ENCODE data around the gene MAN1C1.

The MAN1C1 gene

GRCh38 chr1:25673962-25674806, 57.6 kb downstream of the MAN1C1 start:
- H3K36me3 ChIP-seq (ENCODE audit: insufficient read depth, low read length): no peaks in the 10 kb centered on the region
- no peak overlapping the region for H3K27ac ChIP-seq (ENCODE audit: low read depth, low read length)
- peaks cover 31% of the 10 kb centered on the region for H3K27me3 ChIP-seq (ENCODE audit: insufficient read depth, low read length)
- H2AFZ ChIP-seq (ENCODE audit: low read length, unreplicated experiment): no peak overlapping the region
- H3K79me2 ChIP-seq (ENCODE audit: control insufficient read depth, insufficient read depth, low read length, unreplicated experiment): no peaks in the 10 kb centered on the region
- no peaks in the 10 kb centered on the region for H3K4me1 ChIP-seq (ENCODE audit: control insufficient read depth, insufficient read depth, low read length, unreplicated experiment)
- no peak overlapping the region for H3K4me3 ChIP-seq (ENCODE audit: low read depth, low read length)

GRCh38 chr1:25674807-25675084, 58.2 kb downstream of the MAN1C1 start:
- Histone ChIP-seq H3K4me3 (ENCODE audit: low read depth, low read length) (no peak overlapping the region), H3K36me3 (ENCODE audit: insufficient read depth, low read length) (no peaks in the 10 kb centered on the region)

GRCh38 chr1:25675729-25676476, 59.3 kb downstream of the MAN1C1 start:
- Histone ChIP-seq H3K27ac (ENCODE audit: low read depth, low read length) (no peak overlapping the region), H3K4me3 (ENCODE audit: low read depth, low read length) (no peak overlapping the region), H3K79me2 (ENCODE audit: control insufficient read depth, insufficient read depth, low read length, unreplicated experiment) (no peaks in the 10 kb centered on the region), H2AFZ (ENCODE audit: low read length, unreplicated experiment) (no peak overlapping the region), H3K36me3 (ENCODE audit: insufficient read depth, low read length) (no peaks in the 10 kb centered on the region), H3K4me1 (ENCODE audit: control insufficient read depth, insufficient read depth, low read length, unreplicated experiment) (no peaks in the 10 kb centered on the region), H3K27me3 (ENCODE audit: insufficient read depth, low read length) (peaks cover 35% of the 10 kb centered on the region)

More at GRCh38 chr1:25674807-25675084, 58.2 kb downstream of the MAN1C1 start:
- H2AFZ ChIP-seq (ENCODE audit: low read length, unreplicated experiment): no peak overlapping the region
- no peaks in the 10 kb centered on the region for H3K79me2 ChIP-seq (ENCODE audit: control insufficient read depth, insufficient read depth, low read length, unreplicated experiment)
- peaks cover 35% of the 10 kb centered on the region for H3K27me3 ChIP-seq (ENCODE audit: insufficient read depth, low read length)
- H3K4me1 ChIP-seq (ENCODE audit: control insufficient read depth, insufficient read depth, low read length, unreplicated experiment): no peaks in the 10 kb centered on the region
- H3K27ac ChIP-seq (ENCODE audit: low read depth, low read length): no peak overlapping the region

GRCh38 chr1:25676488-25676887, 59.9 kb downstream of the MAN1C1 start:
- no peak overlapping the region for H2AFZ ChIP-seq (ENCODE audit: low read length, unreplicated experiment)
- no peak overlapping the region for H3K27ac ChIP-seq (ENCODE audit: low read depth, low read length)
- no peak overlapping the region for H3K4me3 ChIP-seq (ENCODE audit: low read depth, low read length)
- peaks cover 35% of the 10 kb centered on the region for H3K27me3 ChIP-seq (ENCODE audit: insufficient read depth, low read length)
- no peaks in the 10 kb centered on the region for H3K79me2 ChIP-seq (ENCODE audit: control insufficient read depth, insufficient read depth, low read length, unreplicated experiment)
- no peaks in the 10 kb centered on the region for H3K36me3 ChIP-seq (ENCODE audit: insufficient read depth, low read length)
- H3K4me1 ChIP-seq (ENCODE audit: control insufficient read depth, insufficient read depth, low read length, unreplicated experiment): no peaks in the 10 kb centered on the region

- H2AFZ ChIP-seq (ENCODE audit: low read length, unreplicated experiment): no peak overlapping the region
- no peak overlapping the region for H3K27ac ChIP-seq (ENCODE audit: low read depth, low read length)
- no peak overlapping the region for H3K4me3 ChIP-seq (ENCODE audit: low read depth, low read length)
- H3K79me2 ChIP-seq (ENCODE audit: control insufficient read depth, insufficient read depth, low read length, unreplicated experiment): no peaks in the 10 kb centered on the region
- peaks cover 35% of the 10 kb centered on the region for H3K27me3 ChIP-seq (ENCODE audit: insufficient read depth, low read length)
- no peaks in the 10 kb centered on the region for H3K4me1 ChIP-seq (ENCODE audit: control insufficient read depth, insufficient read depth, low read length, unreplicated experiment)
- no peaks in the 10 kb centered on the region for H3K36me3 ChIP-seq (ENCODE audit: insufficient read depth, low read length)
Observed at GRCh38 chr1:25677193-25677773, 60.7 kb downstream of the MAN1C1 start.

GRCh38 chr1:25679171-25679570, 62.6 kb downstream of the MAN1C1 start:
- Histone ChIP-seq H3K27ac (ENCODE audit: low read depth, low read length) (no peak overlapping the region), H3K36me3 (ENCODE audit: insufficient read depth, low read length) (no peaks in the 10 kb centered on the region), H2AFZ (ENCODE audit: low read length, unreplicated experiment) (no peak overlapping the region), H3K79me2 (ENCODE audit: control insufficient read depth, insufficient read depth, low read length, unreplicated experiment) (no peaks in the 10 kb centered on the region), H3K27me3 (ENCODE audit: insufficient read depth, low read length) (peaks cover 33% of the 10 kb centered on the region), H3K4me1 (ENCODE audit: control insufficient read depth, insufficient read depth, low read length, unreplicated experiment) (peaks cover 7% of the 10 kb centered on the region), H3K4me3 (ENCODE audit: low read depth, low read length) (no peak overlapping the region)

GRCh38 chr1:25680701-25681100, 64.1 kb downstream of the MAN1C1 start:
- no peak overlapping the region for H3K4me3 ChIP-seq (ENCODE audit: low read depth, low read length)
- peaks cover 7% of the 10 kb centered on the region for H3K4me1 ChIP-seq (ENCODE audit: control insufficient read depth, insufficient read depth, low read length, unreplicated experiment)
- H3K79me2 ChIP-seq (ENCODE audit: control insufficient read depth, insufficient read depth, low read length, unreplicated experiment): no peaks in the 10 kb centered on the region
- no peak overlapping the region for H2AFZ ChIP-seq (ENCODE audit: low read length, unreplicated experiment)
- H3K36me3 ChIP-seq (ENCODE audit: insufficient read depth, low read length): no peaks in the 10 kb centered on the region
- H3K27me3 ChIP-seq (ENCODE audit: insufficient read depth, low read length): peaks cover 31% of the 10 kb centered on the region
- no peak overlapping the region for H3K27ac ChIP-seq (ENCODE audit: low read depth, low read length)

- Histone ChIP-seq H2AFZ (ENCODE audit: low read length, unreplicated experiment) (no peak overlapping the region), H3K27me3 (ENCODE audit: insufficient read depth, low read length) (peaks cover 18% of the 10 kb centered on the region), H3K27ac (ENCODE audit: low read depth, low read length) (no peak overlapping the region), H3K4me3 (ENCODE audit: low read depth, low read length) (no peak overlapping the region), H3K79me2 (ENCODE audit: control insufficient read depth, insufficient read depth, low read length, unreplicated experiment) (no peaks in the 10 kb centered on the region), H3K4me1 (ENCODE audit: control insufficient read depth, insufficient read depth, low read length, unreplicated experiment) (peaks cover 7% of the 10 kb centered on the region), H3K36me3 (ENCODE audit: insufficient read depth, low read length) (no peaks in the 10 kb centered on the region)
Observed at GRCh38 chr1:25682059-25682601, 65.5 kb downstream of the MAN1C1 start.

GRCh38 chr1:25683177-25683576, 66.6 kb downstream of the MAN1C1 start:
- Histone ChIP-seq H3K4me3 (ENCODE audit: low read depth, low read length) (no peak overlapping the region), H2AFZ (ENCODE audit: low read length, unreplicated experiment) (no peak overlapping the region)

GRCh38 chr1:25683731-25684130, 67.1 kb downstream of the MAN1C1 start:
- peaks cover 15% of the 10 kb centered on the region for H3K4me1 ChIP-seq (ENCODE audit: control insufficient read depth, insufficient read depth, low read length, unreplicated experiment)
- no peaks in the 10 kb centered on the region for H3K79me2 ChIP-seq (ENCODE audit: control insufficient read depth, insufficient read depth, low read length, unreplicated experiment)
- no peak overlapping the region for H2AFZ ChIP-seq (ENCODE audit: low read length, unreplicated experiment)
- peaks cover 7% of the 10 kb centered on the region for H3K27me3 ChIP-seq (ENCODE audit: insufficient read depth, low read length)
- H3K27ac ChIP-seq (ENCODE audit: low read depth, low read length): no peak overlapping the region
- H3K36me3 ChIP-seq (ENCODE audit: insufficient read depth, low read length): no peaks in the 10 kb centered on the region
- H3K4me3 ChIP-seq (ENCODE audit: low read depth, low read length): no peak overlapping the region

More at GRCh38 chr1:25683177-25683576, 66.6 kb downstream of the MAN1C1 start:
- Histone ChIP-seq H3K79me2 (ENCODE audit: control insufficient read depth, insufficient read depth, low read length, unreplicated experiment) (no peaks in the 10 kb centered on the region), H3K4me1 (ENCODE audit: control insufficient read depth, insufficient read depth, low read length, unreplicated experiment) (peaks cover 10% of the 10 kb centered on the region), H3K27ac (ENCODE audit: low read depth, low read length) (no peak overlapping the region), H3K27me3 (ENCODE audit: insufficient read depth, low read length) (peaks cover 13% of the 10 kb centered on the region), H3K36me3 (ENCODE audit: insufficient read depth, low read length) (no peaks in the 10 kb centered on the region)

Measured in ACC112 (cell line).